ENCODE data around the gene SLC17A7.

SLC17A7 gene

GRCh38 chr19:49488046-49488862 is 46.9 kb upstream of the SLC17A7 start:
- DNase-seq = no peak
- Histone ChIP-seq H3K27ac (peak overlapping the region; percentile 83 to 84), H3K36me3 (peaks cover 32 to 49% (median 41%) of the 10 kb centered on the region in 3 donors), H3K4me1 (peaks cover 0 to 29% (median 26%) of the 10 kb centered on the region in 4 donors), H3K27me3 (no peaks in the 10 kb centered on the region), H3K9me3 (no peaks in the 10 kb centered on the region), H3K4me3 (peak overlapping the region; percentile 80 to 89)
- intact Hi-C loops (cut with DNase I; ENCODE audit: low total_unique reads) = no loop called here
- no peak for TF ChIP-seq CTCF (IDR thresholded peaks at IDR 0.05)

GRCh38 chr19:49487277-49488045 is 46.1 kb upstream of the SLC17A7 start, which contains the start of gene RPL13A:
TSS of gene RPL13A (plus strand) at chr19:49487608. CDS start at chr19:49487630, 22 bp downstream.
- intact Hi-C loops (cut with DNase I; ENCODE audit: low total_unique reads) = no loop called here

GRCh38 chr19:49486710-49487276 is 45.5 kb upstream of the SLC17A7 start:
- peak overlapping the region; percentile 84 to 85 for H3K27ac ChIP-seq
- TF ChIP-seq CTCF (IDR thresholded peaks at IDR 0.05) = no peak
- DNase-seq = peak in 1 of 2 donors; percentile 75
- H3K4me3 ChIP-seq = peak overlapping the region in 1 of 2 donors; percentile 30
- peaks cover 24 to 38% (median 27%) of the 10 kb centered on the region in 3 donors for H3K36me3 ChIP-seq
- peaks cover 0 to 29% (median 26%) of the 10 kb centered on the region in 4 donors for H3K4me1 ChIP-seq
- H3K9me3 ChIP-seq = no peaks in the 10 kb centered on the region
- H3K27me3 ChIP-seq = no peaks in the 10 kb centered on the region
- intact Hi-C loops (cut with DNase I; ENCODE audit: low total_unique reads) = no loop called here

More at GRCh38 chr19:49487277-49488045, 46.1 kb upstream of the SLC17A7 start, which contains the start of gene RPL13A:
- peak within 1 kb of the TSS; percentile 84 to 85 for H3K27ac ChIP-seq
- H3K4me1 ChIP-seq = peaks cover 0 to 29% (median 26%) of the 10 kb centered on the region in 4 donors
- H3K9me3 ChIP-seq = no peaks in the 10 kb centered on the region
- H3K4me3 ChIP-seq = peak within 1 kb of the TSS; percentile 80 to 89
- no peaks in the 10 kb centered on the region for H3K27me3 ChIP-seq
- peak; percentile 99 to 100 for DNase-seq
- no peak for TF ChIP-seq CTCF (IDR thresholded peaks at IDR 0.05)
- H3K36me3 ChIP-seq = peaks cover 31 to 41% (median 34%) of the 10 kb centered on the region in 3 donors

GRCh38 chr19:49486232-49486631 is 44.9 kb upstream of the SLC17A7 start:
- peaks cover 0 to 29% (median 26%) of the 10 kb centered on the region in 4 donors for H3K4me1 ChIP-seq
- H3K9me3 ChIP-seq = no peaks in the 10 kb centered on the region
- intact Hi-C loops (cut with DNase I; ENCODE audit: low total_unique reads) = no loop called here
- H3K36me3 ChIP-seq = peaks cover 18 to 36% (median 22%) of the 10 kb centered on the region in 3 donors
- H3K4me3 ChIP-seq = no peak overlapping the region
- no peak for TF ChIP-seq CTCF (IDR thresholded peaks at IDR 0.05)
- H3K27ac ChIP-seq = peak overlapping the region in 1 of 2 donors; percentile 85
- no peaks in the 10 kb centered on the region for H3K27me3 ChIP-seq
- no peak for DNase-seq

- Histone ChIP-seq H3K27ac (no peak overlapping the region), H3K4me3 (no peak overlapping the region)
- intact Hi-C loops (cut with DNase I; ENCODE audit: low total_unique reads) = no loop called here
Observed at GRCh38 chr19:49481020-49481683, 39.8 kb upstream of the SLC17A7 start.

More at GRCh38 chr19:49481020-49481683, 39.8 kb upstream of the SLC17A7 start:
- H3K27me3 ChIP-seq = no peaks in the 10 kb centered on the region
- TF ChIP-seq CTCF (IDR thresholded peaks at IDR 0.05) = no peak
- H3K9me3 ChIP-seq = no peaks in the 10 kb centered on the region
- peaks cover 0 to 7% (median 0%) of the 10 kb centered on the region in 4 donors for H3K4me1 ChIP-seq
- DNase-seq = no peak
- peaks cover 0 to 21% (median 0%) of the 10 kb centered on the region in 3 donors for H3K36me3 ChIP-seq
